Tibial nerve (tissue), 4 donors: ENCODE data around the gene STARD10.

Source experiments
- EP300 ChIP-seq, 2 donors: sonication (generic); formaldehyde crosslinking; IDR thresholded peaks; one replicate each; pipeline ENCODE4 v1.6.1; 2017; ENCODE audit warnings: antibody characterized with exemption in 2 of 2, mild to moderate bottlenecking in 1 of 2
- TF ChIP-seq, protein P1 (sequence below), 5 experiments: fragments of 200-600 bp in 3 of 5; fragments of 450-650 bp in 2 of 5; sonication (generic) in 3 of 5; IDR thresholded peaks; one replicate each; pipeline ENCODE4 v1.5.1; 2016 to 2019; ENCODE audit warnings: antibody characterized with exemption in 5 of 5, mild to moderate bottlenecking in 3 of 5, moderate library complexity in 2 of 5

DNA sequence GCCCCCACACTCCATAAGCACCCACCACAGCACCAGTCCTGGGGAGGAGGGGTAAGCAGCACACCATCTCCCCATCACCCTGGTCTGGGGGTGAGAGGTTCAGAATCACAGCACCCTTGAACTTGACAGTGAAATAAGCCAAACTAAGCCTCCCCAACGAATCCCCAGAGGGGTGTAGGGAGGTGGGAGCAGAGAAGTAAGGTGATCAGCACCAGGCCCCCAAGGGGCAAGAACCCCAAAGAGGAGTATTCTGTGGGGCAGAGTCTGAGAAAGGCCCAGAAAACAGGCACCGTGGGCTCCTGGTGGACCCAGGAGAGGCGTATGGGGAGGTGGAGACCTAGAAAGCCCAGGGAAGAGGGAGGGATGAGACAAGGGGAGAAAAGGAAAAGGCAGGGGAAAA is 72.6 kb downstream of the STARD10 start:
- TF ChIP-seq, protein P1, sequence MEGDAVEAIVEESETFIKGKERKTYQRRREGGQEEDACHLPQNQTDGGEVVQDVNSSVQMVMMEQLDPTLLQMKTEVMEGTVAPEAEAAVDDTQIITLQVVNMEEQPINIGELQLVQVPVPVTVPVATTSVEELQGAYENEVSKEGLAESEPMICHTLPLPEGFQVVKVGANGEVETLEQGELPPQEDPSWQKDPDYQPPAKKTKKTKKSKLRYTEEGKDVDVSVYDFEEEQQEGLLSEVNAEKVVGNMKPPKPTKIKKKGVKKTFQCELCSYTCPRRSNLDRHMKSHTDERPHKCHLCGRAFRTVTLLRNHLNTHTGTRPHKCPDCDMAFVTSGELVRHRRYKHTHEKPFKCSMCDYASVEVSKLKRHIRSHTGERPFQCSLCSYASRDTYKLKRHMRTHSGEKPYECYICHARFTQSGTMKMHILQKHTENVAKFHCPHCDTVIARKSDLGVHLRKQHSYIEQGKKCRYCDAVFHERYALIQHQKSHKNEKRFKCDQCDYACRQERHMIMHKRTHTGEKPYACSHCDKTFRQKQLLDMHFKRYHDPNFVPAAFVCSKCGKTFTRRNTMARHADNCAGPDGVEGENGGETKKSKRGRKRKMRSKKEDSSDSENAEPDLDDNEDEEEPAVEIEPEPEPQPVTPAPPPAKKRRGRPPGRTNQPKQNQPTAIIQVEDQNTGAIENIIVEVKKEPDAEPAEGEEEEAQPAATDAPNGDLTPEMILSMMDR (IDR thresholded peaks at IDR 0.05), result no peak
- TF ChIP-seq EP300 (IDR thresholded peaks at IDR 0.05), result no peak
